ENCODE data around the gene RNF187. TPM values are rescaled to one million over a fixed set of nuclear protein-coding genes. Genes with fewer than 3 reads are reported as not detected.
"Not testable (repeated sequence)": the region's sequence is repeated elsewhere in the genome, so short reads cannot be mapped to it uniquely, and the experiment has no call there.

RNF187 gene
- total RNA-seq, 4 donors from 2014 or later = 22.5 to 62.6 (median 61.0) TPM

DNA sequence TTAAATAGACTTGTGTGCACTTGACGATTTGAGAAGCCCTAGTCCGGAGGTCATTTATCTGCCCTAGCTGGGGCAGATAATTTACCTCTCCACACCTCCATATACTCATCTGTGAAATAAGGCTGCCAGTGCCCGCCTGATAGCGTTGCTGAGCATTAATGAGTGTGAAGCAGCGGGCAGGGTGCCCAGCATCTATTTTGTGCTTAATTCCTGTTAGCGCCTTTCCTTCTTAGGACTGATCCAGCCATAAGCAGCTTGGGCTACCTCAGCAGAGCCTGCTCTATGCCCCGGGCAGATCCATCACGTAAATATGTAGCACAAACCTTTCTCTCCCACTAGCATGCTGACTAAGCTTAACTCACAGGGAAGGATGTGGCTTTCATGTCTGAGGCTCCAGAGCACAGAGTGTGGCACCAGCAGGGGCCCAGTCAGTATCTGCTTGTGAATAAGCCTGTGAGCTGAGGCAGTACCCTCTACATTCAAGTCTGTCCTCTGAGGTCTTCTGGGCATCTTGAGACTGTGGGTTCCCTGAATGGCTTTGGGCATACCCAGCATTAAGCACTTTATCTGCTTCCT, 21.5 kb upstream of the RNF187 start:
- Histone ChIP-seq H3K4me3 (no peak overlapping the region), H3K9me3 (no peaks in the 10 kb centered on the region), H3K27me3 (peaks cover 0 to 100% (median 45%) of the 10 kb centered on the region in 4 donors), H3K4me1 (peaks cover 17 to 19% (median 18%) of the 10 kb centered on the region in 4 donors), H3K36me3 (no peaks in the 10 kb centered on the region), H3K27ac (replicated peaks in 1 of 4) (no peak overlapping the region)
- no peak for DNase-seq (ENCODE audit: extremely low spot score)
- TF ChIP-seq EP300 (IDR thresholded peaks at IDR 0.05) (no peak), POLR2A (IDR thresholded peaks at IDR 0.05; ENCODE audit: low read depth) (no peak), POLR2AphosphoS5 (IDR thresholded peaks at IDR 0.05) (no peak)
- TF ChIP-seq, protein P1, sequence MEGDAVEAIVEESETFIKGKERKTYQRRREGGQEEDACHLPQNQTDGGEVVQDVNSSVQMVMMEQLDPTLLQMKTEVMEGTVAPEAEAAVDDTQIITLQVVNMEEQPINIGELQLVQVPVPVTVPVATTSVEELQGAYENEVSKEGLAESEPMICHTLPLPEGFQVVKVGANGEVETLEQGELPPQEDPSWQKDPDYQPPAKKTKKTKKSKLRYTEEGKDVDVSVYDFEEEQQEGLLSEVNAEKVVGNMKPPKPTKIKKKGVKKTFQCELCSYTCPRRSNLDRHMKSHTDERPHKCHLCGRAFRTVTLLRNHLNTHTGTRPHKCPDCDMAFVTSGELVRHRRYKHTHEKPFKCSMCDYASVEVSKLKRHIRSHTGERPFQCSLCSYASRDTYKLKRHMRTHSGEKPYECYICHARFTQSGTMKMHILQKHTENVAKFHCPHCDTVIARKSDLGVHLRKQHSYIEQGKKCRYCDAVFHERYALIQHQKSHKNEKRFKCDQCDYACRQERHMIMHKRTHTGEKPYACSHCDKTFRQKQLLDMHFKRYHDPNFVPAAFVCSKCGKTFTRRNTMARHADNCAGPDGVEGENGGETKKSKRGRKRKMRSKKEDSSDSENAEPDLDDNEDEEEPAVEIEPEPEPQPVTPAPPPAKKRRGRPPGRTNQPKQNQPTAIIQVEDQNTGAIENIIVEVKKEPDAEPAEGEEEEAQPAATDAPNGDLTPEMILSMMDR (IDR thresholded peaks at IDR 0.05) = no peak
- intact Hi-C loops (cut with DNase I) = no loop called here
- WGBS = 51% methylated on average over 6 of the region's 8 CpGs

DNA sequence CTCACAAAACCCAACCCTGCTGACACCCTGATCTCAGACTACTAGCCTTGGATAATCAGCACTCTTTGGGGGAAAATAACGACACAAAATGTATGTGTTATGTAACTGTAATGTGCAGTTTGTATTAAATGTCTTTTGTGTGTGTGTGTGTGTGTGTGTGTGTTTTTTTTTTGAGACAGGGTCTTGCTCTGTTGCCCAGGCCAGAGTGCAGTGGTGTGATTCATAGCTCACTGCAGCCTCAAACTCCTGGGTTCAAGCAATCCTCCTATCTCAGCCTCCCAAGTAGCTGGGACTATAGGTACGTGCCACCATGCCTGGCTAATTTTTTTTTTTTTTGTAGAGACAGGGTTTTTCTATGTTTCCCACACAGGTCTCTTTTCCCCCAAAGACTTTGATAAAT, 19.0 kb upstream of the RNF187 start:
- WGBS = 83% methylated on average over 2 of the region's 2 CpGs
- intact Hi-C loops (cut with DNase I); H3K4me3 ChIP-seq; DNase-seq (ENCODE audit: extremely low spot score); H3K36me3 ChIP-seq; H3K9me3 ChIP-seq; H3K27ac ChIP-seq (replicated peaks in 1 of 4): not testable (repeated sequence)
- H3K27me3 ChIP-seq = peaks cover 0 to 98% (median 42%) of the 10 kb centered on the region in 4 donors
- peaks cover 17 to 19% (median 18%) of the 10 kb centered on the region in 4 donors for H3K4me1 ChIP-seq

GRCh38 chr1:228469413-228470162, 17.6 kb upstream of the RNF187 start:
- no peaks in the 10 kb centered on the region for H3K36me3 ChIP-seq
- H3K9me3 ChIP-seq = no peaks in the 10 kb centered on the region
- TF ChIP-seq, protein P1 (IDR thresholded peaks at IDR 0.05) = no peak
- TF ChIP-seq POLR2AphosphoS5 (IDR thresholded peaks at IDR 0.05) (no peak), POLR2A (IDR thresholded peaks at IDR 0.05; ENCODE audit: low read depth) (no peak), EP300 (IDR thresholded peaks at IDR 0.05) (no peak)
- H3K4me3 ChIP-seq = no peak overlapping the region
- H3K4me1 ChIP-seq = peaks cover 5 to 6% (median 6%) of the 10 kb centered on the region in 4 donors
- 30% methylated on average over 30 of the region's 33 CpGs for WGBS
- no peak for DNase-seq (ENCODE audit: extremely low spot score)
- peaks cover 0 to 98% (median 32%) of the 10 kb centered on the region in 4 donors for H3K27me3 ChIP-seq
- no peak overlapping the region for H3K27ac ChIP-seq (replicated peaks in 1 of 4)
- intact Hi-C loops (cut with DNase I) = no loop called here

DNA sequence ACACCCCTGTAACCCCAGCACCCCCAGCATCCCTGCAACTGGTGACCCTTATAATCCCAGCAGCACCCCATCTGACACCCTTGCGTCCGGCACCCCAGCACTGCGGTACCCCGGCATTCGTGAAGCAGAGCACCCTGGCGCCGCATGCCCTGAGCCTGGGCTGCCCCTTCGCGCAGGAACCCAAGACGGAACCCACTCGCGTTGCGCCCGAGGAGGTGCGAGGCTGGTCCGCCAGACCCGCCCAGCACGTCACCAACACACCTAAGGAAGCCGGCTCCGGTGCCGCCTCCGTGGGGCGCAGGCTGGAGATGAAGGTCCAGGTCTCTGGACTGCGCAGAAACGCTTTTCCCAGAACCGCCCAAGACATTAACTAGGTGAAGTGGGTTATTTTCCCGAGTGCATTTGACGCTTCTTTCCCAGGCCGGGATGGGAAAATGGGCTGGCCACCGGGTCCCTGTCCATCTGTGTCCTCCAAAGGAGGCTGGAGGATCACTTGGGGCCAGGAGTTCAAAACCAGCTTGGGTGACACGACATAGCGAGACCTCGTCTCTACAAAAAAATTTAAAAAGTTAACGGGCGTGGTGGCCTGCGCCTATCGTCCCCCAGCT, 15.9 kb upstream of the RNF187 start:
- H3K9me3 ChIP-seq = no peaks in the 10 kb centered on the region
- no peak overlapping the region for H3K4me3 ChIP-seq
- H3K27me3 ChIP-seq = peaks cover 0 to 93% (median 23%) of the 10 kb centered on the region in 4 donors
- DNase-seq (ENCODE audit: extremely low spot score) = no peak
- no peaks in the 10 kb centered on the region for H3K4me1 ChIP-seq
- 80% methylated on average over 37 of the region's 37 CpGs for WGBS
- TF ChIP-seq, protein P1 (IDR thresholded peaks at IDR 0.05) = no peak
- TF ChIP-seq EP300 (IDR thresholded peaks at IDR 0.05) (no peak), POLR2A (IDR thresholded peaks at IDR 0.05; ENCODE audit: low read depth) (no peak), POLR2AphosphoS5 (IDR thresholded peaks at IDR 0.05) (no peak)
- H3K36me3 ChIP-seq = no peaks in the 10 kb centered on the region
- H3K27ac ChIP-seq (replicated peaks in 1 of 4) = no peak overlapping the region
- intact Hi-C loops (cut with DNase I) = no loop called here

GRCh38 chr1:228471762-228472398, 15.3 kb upstream of the RNF187 start:
- 76% methylated on average over 5 of the region's 5 CpGs for WGBS
- TF ChIP-seq POLR2A (IDR thresholded peaks at IDR 0.05; ENCODE audit: low read depth) = no peak
- TF ChIP-seq, protein P1 (IDR thresholded peaks at IDR 0.05) = peak in 2 of 3 experiments; percentile 19 to 35
- Histone ChIP-seq H3K27ac (replicated peaks in 1 of 4) (no peak overlapping the region), H3K4me3 (no peak overlapping the region), H3K9me3 (no peaks in the 10 kb centered on the region), H3K27me3 (peaks cover 0 to 92% (median 20%) of the 10 kb centered on the region in 4 donors), H3K4me1 (no peaks in the 10 kb centered on the region), H3K36me3 (no peaks in the 10 kb centered on the region)
- DNase-seq (ENCODE audit: extremely low spot score) = no peak
- intact Hi-C loops (cut with DNase I) = no loop called here

Data from esophagus muscularis mucosa (tissue), 4 donors.